Right lobe of liver (tissue), 4 donors: ENCODE measurements around the gene TROAP.

Source experiments
- POLR2A ChIP-seq: fragments of 450-650 bp; IDR thresholded peaks from one replicate; pipeline ENCODE4 v1.6.1; 2017; ENCODE audit warnings: antibody characterized with exemption, mild to moderate bottlenecking
- TF ChIP-seq, protein P1 (sequence below), 4 donors: fragments of 200-600 bp in 3 of 4; fragments of 450-650 bp in 1 of 4; IDR thresholded peaks; one replicate each; pipeline versions ENCODE4 v1.5.1 to v1.8.0; 2016 to 2022; ENCODE audit warnings: antibody characterized with exemption in 4 of 4, mild to moderate bottlenecking in 2 of 4
- donor health status: DM: no; HTN: no; CAD: no.
- donor health status: DM: no; HTN: no; CAD: no.
- donor health status: DM: no; HTN: yes; CAD: no.

DNA sequence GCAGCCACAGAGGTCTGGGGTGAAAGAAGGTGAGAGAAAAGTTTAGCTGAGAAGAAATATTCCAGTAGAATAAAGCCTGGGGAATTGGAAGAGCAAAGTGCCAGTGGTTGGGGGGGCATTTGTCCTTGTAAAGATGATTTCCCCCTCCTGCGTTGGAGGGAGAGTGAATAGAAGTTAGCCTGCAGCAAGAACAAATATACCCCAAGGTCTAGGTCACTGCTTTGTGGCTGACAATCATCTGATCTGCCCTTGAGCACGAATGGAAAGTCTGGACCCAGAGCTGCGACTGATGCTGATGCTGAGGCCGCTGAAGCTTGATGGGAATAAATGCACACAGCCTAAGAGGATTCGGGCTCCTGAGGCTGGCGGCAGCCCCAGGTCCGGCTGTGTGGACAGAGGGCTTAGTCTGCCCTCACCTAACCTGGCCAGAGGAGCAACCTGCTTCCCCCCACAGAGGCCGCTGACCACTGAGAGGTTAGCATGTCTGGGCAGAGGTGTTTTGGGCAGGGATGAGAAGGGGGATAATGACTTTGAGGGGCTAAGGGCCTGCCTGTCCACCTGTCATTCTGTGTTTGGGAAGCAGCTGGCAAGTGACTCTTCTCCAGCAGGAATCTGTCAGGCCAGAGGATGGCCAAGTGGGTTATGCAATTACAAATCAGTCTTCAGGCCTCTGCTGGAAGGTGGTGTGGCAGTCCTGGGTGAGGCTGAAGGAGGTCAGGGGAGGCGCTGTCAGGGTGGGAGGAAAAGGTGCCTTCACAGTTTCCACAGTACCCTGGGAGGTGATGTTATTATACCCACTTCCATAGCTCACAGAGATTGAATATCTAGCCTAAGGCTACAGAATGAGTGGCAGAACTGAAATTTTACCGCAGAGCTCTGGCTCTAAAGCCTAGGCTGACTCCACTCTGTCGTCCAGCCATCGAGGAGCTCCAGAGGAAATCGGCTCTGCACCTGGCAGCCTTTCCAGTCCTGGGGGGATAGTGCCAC is 46.5 kb upstream of the TROAP start:
- TF ChIP-seq, protein P1, sequence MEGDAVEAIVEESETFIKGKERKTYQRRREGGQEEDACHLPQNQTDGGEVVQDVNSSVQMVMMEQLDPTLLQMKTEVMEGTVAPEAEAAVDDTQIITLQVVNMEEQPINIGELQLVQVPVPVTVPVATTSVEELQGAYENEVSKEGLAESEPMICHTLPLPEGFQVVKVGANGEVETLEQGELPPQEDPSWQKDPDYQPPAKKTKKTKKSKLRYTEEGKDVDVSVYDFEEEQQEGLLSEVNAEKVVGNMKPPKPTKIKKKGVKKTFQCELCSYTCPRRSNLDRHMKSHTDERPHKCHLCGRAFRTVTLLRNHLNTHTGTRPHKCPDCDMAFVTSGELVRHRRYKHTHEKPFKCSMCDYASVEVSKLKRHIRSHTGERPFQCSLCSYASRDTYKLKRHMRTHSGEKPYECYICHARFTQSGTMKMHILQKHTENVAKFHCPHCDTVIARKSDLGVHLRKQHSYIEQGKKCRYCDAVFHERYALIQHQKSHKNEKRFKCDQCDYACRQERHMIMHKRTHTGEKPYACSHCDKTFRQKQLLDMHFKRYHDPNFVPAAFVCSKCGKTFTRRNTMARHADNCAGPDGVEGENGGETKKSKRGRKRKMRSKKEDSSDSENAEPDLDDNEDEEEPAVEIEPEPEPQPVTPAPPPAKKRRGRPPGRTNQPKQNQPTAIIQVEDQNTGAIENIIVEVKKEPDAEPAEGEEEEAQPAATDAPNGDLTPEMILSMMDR (IDR thresholded peaks at IDR 0.05), result no peak
- no peak for TF ChIP-seq POLR2A
